ENCODE data around the gene CLCA2.

CLCA2 gene

GRCh38 chr1:86423873-86424272 lies at the start of gene CLCA2:
Gene CLCA2, plus strand, starts transcription at chr1:86424171. Its CDS starts 77 bp downstream, at chr1:86424248.
- no peak for DNase-seq (ENCODE audit: low spot score)

- no peak for DNase-seq (ENCODE audit: low spot score)
Observed at GRCh38 chr1:86375688-86376087, 48.3 kb upstream of the CLCA2 start.

GRCh38 chr1:86377341-86377740 lies 46.6 kb upstream of the CLCA2 start:
- no peak for DNase-seq (ENCODE audit: low spot score)

- no peak for DNase-seq (ENCODE audit: low spot score)
Observed at GRCh38 chr1:86378813-86379212, 45.2 kb upstream of the CLCA2 start.

GRCh38 chr1:86380257-86380861 lies 43.6 kb upstream of the CLCA2 start:
- DNase-seq (ENCODE audit: low spot score) = no peak

GRCh38 chr1:86381223-86381622 lies 42.7 kb upstream of the CLCA2 start:
- no peak for DNase-seq (ENCODE audit: low spot score)

GRCh38 chr1:86382878-86383277 lies 41.1 kb upstream of the CLCA2 start:
- DNase-seq (ENCODE audit: low spot score) = no peak

GRCh38 chr1:86387916-86388627 lies 35.9 kb upstream of the CLCA2 start:
- DNase-seq (ENCODE audit: low spot score) = no peak

- DNase-seq (ENCODE audit: low spot score) = no peak
Observed at GRCh38 chr1:86388777-86389176, 35.2 kb upstream of the CLCA2 start.

GRCh38 chr1:86389307-86389706 lies 34.7 kb upstream of the CLCA2 start:
- DNase-seq (ENCODE audit: low spot score) = no peak

- no peak for DNase-seq (ENCODE audit: low spot score)
Observed at GRCh38 chr1:86394416-86394815, 29.6 kb upstream of the CLCA2 start.

- peak; percentile 93 for DNase-seq (ENCODE audit: low spot score)
Observed at GRCh38 chr1:86395751-86396497, 28.0 kb upstream of the CLCA2 start, which contains the start of gene ODF2L. Gene ODF2L, minus strand, starts transcription at chr1:86396323. Its CDS starts 9,296 bp downstream, at chr1:86387027.

GRCh38 chr1:86396498-86396890 lies 27.5 kb upstream of the CLCA2 start:
- DNase-seq (ENCODE audit: low spot score) = no peak

- no peak for DNase-seq (ENCODE audit: low spot score)
Observed at GRCh38 chr1:86409416-86410021, 14.5 kb upstream of the CLCA2 start.

GRCh38 chr1:86410879-86411278 lies 13.1 kb upstream of the CLCA2 start:
- no peak for DNase-seq (ENCODE audit: low spot score)

- no peak for DNase-seq (ENCODE audit: low spot score)
Observed at GRCh38 chr1:86416343-86416742, 7.6 kb upstream of the CLCA2 start.

- no peak for DNase-seq (ENCODE audit: low spot score)
Observed at GRCh38 chr1:86419277-86419903, 4.6 kb upstream of the CLCA2 start.

- no peak for DNase-seq (ENCODE audit: low spot score)
Observed at GRCh38 chr1:86421601-86422280, 2.2 kb upstream of the CLCA2 start.

- DNase-seq (ENCODE audit: low spot score) = no peak
Observed at GRCh38 chr1:86423473-86423872, 498 bp upstream of the CLCA2 start.

GRCh38 chr1:86429122-86429725 lies 5.3 kb downstream of the CLCA2 start:
- no peak for DNase-seq (ENCODE audit: low spot score)

GRCh38 chr1:86429835-86430234 lies 5.9 kb downstream of the CLCA2 start:
- no peak for DNase-seq (ENCODE audit: low spot score)
